Mammary epithelial cell (primary cell): ENCODE data around the gene TCEAL4.
A peak's percentile ranks its signal among the peaks of the same experiment; 100 is the strongest.

Experiments
- CTCF ChIP-seq, 2 donors: IDR thresholded peaks in 1 of 2; conservative IDR thresholded peaks in 1 of 2; 2 replicates each; pipeline ENCODE4 v1.5.1; 2011 to 2012; ENCODE audit warnings: inconsistent platforms in 2 of 2, low read length in 2 of 2, mild to moderate bottlenecking in 2 of 2, control low read depth in 1 of 2, low read depth in 1 of 2; ENCODE audit not compliant: insufficient read depth in 1 of 2; ENCODE audit errors: extremely low read depth in 1 of 2
- EZH2 ChIP-seq: IDR thresholded peaks from 2 replicates; pipeline ENCODE4 v1.6.1; 2012; ENCODE audit warnings: low read length, inconsistent platforms, borderline replicate concordance

- TF ChIP-seq EZH2: no peak
- TF ChIP-seq CTCF (conservative IDR thresholded peaks at IDR 0.05 in 1 of 2, IDR thresholded peaks at IDR 0.05 in 1 of 2; ENCODE audit: extremely low read depth in 1 of 2, insufficient read depth in 1 of 2, low read depth in 1 of 2, low read length in 2 of 2): peak; percentile 14 to 56
These were observed 44.2 kb downstream of the TCEAL4 start for GRCh38 chrX:103629318-103630170.
